GM21825 (cell line): ENCODE data around the gene CREB3L2.
"Not testable (repeated sequence)": the region's sequence is repeated elsewhere in the genome, so short reads cannot be mapped to it uniquely, and the experiment has no call there.

Source experiments
- ATAC-seq: cut with Tn5 transposase; IDR thresholded peaks from one replicate; pipeline ENCODE4 v1.9.1; 2021; ENCODE audit warnings: mild to moderate bottlenecking, moderate library complexity; ENCODE audit not compliant: unreplicated experiment

CREB3L2 gene

DNA sequence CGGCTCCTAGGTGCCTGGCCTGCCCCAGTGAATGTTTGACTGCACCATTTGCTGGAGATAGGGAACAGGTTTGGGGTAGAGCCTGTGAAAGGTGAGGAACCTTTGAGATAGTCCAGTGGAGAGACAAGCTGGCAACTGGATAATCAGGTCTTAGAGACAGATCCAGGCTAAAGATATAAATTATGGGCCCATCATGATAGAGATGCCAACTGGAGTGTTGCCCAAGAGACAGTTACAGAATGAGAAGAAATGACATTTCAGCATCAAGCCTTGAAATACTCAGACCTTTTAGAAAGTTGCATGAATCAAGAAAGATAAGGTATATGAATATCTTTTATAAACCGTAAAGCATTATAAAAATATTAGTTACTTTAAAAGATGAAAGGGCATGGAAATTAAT, 27.1 kb downstream of the CREB3L2 start:
- ATAC-seq = no peak

DNA sequence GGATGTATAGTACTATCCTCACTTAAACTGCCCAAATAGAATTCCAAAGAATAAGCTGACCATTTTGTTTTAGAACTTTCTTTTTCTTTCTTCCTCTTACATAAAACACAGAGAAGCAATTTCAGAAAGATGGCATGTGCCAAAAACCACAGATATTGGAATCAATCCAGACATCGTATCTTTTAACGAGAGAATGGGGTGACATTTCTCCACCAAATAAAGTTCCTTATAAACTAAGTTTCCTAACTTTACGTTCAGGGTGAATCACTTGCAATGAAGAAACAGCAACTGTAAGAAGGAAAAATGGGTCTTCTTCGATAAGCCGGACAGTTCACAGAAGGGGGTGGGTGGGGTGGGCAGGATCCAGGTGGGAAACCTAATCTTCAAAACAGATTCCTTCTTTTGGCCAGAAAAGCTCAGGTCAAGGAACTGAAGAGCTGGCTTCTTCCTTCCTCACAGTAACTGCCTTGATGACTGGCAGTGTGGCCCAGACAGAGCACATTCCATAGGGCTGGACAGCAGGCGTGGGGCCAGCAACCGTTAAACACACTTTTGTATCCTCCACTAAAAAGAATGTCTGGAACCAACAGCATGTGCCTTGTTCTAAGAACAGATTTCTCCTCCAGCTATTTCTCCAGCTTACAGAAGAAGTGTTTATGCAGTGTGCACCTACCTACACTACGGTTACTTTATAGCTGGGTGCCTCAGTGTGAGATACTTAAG, 31.5 kb downstream of the CREB3L2 start:
- ATAC-seq = no peak

- no peak for ATAC-seq
Measured at GRCh38 chr7:137969828-137970227, 32.1 kb downstream of the CREB3L2 start.

- ATAC-seq = no peak
Measured at GRCh38 chr7:137968890-137969289, 33.0 kb downstream of the CREB3L2 start.

DNA sequence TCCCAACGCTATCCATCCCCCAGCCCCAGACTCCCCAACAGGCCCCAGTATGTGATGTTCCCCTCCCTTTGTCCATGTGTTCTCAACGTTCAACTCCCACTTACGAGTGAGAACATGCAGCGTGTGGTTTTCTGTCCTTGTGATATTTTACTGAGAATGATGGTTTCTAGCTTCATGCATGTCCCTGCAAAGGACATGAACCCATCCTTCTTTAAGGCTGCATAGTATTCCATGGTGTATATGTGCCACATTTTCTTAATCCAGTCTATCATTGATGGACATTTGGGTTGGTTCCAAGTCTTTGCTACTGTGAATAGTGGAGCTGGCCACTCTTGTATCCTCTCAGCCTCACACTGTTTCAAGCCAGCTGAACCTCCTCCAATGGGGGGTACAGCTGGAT, 33.5 kb downstream of the CREB3L2 start:
- not testable (repeated sequence) for ATAC-seq

DNA sequence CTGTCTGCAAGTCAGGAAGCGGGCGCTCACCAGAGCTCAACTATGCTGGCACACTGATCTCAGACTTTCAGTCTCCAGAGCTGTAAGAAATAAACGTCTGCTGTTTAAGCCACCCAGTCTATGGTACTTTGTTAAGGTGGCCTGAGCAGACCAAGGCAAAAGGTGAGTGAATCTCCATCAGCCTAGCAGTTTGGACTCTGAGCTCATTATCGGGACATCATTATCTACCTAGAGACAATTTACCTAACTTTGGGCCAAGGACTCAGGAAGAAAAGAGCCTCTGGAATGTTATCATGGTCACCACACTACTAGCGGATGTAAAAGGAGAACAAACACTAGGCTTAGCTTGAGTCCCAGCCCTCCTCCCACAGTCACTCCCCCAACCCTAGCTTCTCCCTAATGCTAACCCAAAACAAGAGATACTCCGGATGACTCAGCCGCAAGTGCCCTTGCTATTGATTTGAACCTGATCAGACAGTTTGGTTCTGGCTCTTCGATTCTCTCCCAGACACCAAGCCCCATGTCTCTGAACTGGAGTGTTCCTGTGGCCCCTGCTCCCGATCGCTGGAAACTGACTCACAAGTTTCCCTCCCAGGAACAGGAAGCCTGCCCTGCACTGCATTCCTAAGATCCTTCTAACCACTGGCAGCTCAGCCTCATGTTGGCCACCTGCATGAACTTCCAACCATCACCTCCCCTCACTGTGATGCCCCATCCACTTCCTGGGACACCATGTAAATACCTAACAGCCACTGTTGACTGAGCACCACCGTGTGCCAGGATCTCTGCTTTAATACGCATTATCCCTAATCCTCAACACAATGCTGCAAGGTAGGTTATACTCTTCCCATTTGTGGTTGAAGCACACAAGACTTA, 34.5 kb downstream of the CREB3L2 start:
- no peak for ATAC-seq

DNA sequence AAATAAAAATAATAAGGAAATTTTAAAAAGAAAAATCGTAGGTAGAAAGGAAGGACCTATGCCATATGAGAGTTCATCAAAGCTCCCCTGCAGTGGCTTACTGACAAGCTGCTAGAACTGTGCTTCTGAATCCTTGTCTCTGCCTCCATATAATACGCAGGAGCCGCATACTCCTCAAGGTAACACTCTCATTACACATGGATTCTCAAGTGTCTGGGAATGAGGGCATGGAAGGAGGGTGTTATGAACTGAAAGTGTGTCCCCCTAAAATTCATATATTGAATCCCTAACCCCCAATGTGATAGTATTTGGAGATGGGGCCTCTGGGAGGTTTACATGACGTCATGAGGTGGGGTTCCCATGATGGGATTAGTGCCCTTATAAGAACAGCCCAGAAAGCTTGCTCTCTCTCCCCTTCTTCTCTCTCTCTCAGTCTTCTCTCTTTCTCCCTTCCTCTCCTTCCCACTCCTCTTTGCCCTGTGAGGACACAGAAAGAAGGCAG, 35.2 kb downstream of the CREB3L2 start:
- ATAC-seq = no peak

GRCh38 chr7:137965942-137966640, 35.8 kb downstream of the CREB3L2 start:
- ATAC-seq = no peak

DNA sequence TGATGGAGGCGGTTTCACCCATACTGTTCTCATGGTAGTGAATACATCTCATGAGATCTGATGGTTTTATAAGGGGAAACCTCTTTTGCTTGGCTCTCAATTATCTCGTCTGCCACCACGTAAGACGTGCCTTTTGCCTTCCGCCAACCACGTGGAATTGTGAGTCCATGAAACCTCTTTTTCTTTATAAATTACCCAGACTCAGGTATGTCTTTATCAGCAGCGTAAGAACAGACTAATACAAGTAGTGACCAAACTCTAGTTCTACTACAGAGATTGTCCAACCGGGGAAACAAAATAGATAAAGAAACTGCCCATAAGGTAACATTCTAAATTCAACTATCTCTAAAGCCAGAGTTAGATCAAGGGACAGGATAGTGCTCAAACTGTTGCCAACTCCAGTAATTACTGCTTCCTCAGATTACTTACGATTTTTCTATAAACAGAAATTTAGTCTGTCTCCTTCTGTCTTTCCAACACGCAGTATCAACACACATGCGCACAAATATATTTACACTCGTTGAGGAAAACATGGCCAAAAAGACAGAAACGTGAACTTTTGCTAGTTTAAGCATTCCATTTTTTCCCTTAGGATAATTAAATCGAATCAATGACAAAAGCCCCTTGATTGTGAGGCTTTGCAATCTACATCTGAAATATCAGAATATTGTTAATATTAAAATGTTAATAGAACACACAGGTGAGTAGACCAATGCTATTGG, 36.9 kb downstream of the CREB3L2 start:
- no peak for ATAC-seq

DNA sequence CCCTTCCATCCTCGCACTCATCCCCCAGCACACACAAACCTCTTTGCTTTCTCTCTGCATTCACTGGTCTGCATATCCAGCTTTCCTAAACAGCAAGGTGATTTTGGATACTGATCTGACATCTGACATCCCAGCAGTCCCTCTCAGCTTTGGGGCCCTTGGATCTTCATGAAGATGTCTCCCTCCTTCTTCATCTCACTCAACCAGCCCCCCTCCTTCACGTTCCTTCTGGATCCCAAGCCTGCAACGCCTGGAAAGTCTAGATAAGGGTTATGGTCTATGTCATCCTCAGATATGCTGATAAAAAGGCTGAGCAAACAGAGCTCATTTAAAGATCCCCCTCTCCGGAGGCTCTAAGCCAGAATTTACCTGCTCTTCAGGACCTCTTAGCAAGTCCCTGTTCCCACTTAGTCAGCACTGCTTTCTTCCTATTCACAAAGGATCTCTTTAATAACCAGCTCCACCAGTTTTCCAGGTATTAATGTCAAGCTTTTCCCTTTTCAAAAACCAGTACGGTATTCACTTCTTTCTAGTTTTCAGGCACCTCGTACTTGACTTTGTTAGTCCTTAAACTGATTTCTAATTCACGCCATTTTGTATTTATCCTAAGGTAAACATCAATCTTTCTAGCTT, 38.9 kb downstream of the CREB3L2 start:
- no peak for ATAC-seq

DNA sequence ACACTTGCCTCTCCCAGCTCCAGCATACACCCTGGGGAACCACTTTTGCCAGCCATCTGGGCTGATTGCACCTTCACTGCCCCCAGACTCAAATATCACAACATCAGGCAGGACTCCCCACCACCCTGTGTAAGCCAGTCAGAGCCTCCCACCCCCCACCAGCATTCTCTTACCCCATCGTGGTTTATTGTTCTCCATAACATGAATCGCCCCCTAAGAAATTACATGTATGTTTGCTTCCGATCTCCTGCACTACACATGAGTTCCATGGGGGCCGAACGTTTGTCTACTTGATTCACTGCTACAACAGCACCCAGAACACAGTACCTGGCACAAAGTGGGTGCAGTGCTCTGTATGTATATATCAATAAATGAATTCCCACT, 39.4 kb downstream of the CREB3L2 start:
- ATAC-seq = no peak

DNA sequence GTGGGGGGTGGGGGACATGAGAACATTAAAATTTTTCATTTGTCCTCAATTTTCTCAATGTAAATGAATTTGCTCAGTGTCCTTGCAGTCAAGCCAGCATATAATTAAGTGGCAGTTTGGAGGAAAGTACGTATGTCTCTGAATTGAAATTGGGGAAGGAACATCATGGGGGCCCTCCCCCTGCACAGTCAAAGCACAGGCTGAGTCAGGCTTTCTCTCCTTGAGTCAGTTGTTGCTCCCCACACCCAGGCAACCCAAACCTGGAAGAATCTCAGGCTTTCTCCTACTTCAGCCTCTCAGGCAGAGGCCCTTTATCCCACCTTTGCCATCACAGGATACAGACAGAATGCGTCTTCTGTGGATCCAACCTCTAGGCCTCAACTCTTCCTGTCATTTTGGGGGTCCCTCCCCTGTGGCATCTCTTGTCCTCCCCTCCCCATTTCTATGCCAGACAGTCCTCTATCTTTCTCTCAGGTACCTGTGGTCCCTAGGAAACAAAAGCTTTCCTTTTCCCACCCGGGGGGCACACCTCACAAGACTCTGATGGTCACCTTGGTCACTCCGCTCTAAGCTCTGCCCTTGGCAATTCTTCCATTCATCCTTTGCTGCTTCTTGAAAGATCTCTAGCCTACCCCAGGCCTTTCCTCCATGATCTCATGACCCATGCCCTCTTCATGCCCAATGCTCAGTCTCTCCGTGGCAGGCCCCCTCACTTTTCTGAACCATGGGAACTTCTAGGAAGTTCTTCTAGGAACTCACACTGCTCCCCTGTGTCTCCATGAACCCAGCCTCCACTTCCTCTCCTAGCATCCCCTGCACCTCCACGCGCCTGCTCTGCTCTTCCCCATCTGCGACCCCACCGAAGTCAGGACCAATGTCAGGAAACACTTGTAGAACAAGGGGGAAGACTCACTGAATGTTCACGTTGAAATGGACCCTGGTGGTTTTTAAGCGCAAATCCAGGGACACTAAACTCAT, 40.4 kb downstream of the CREB3L2 start:
- ATAC-seq = no peak

GRCh38 chr7:137960020-137960419, 41.9 kb downstream of the CREB3L2 start:
- no peak for ATAC-seq

GRCh38 chr7:137958470-137959431, 43.1 kb downstream of the CREB3L2 start:
- ATAC-seq = peak; percentile 47

- no peak for ATAC-seq
Measured at GRCh38 chr7:137957887-137958286, 44.0 kb downstream of the CREB3L2 start.

GRCh38 chr7:137956591-137956990, 45.3 kb downstream of the CREB3L2 start:
- no peak for ATAC-seq

- ATAC-seq = no peak
Measured at GRCh38 chr7:137956183-137956582, 45.7 kb downstream of the CREB3L2 start.

DNA sequence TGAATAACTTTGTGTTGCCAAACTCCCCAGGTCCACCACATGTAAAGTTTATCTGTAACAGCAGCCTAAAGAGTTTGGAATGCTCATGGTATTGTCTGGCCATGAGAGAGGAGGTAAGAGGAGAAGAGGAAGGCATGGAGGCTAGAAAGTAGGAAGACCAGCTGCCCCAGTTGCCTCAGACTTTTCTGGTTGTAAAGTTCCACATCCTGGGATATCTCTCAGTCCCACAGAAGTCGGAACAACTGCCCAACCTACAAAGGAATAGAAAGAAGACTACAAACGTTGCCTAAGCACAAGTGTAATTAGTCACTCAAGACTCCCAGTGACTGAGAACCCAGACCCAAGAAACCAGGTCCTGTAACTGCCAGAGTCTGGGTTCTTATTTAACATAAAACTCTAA, 47.3 kb downstream of the CREB3L2 start:
- ATAC-seq = no peak
